Right ventricle myocardium inferior (tissue), 1 donor: ENCODE measurements around the gene OR6B2. TPM values are rescaled to one million over a fixed set of nuclear protein-coding genes. Genes with fewer than 3 reads are reported as not detected.
"Not testable (repeated sequence)": the region's sequence is repeated elsewhere in the genome, so short reads cannot be mapped to it uniquely, and the experiment has no call there.

Experiments
- ATAC-seq: fragments of 200-7000 bp; cut with Tn5 transposase; one replicate; pipeline ENCODE4 v1.9.1; 2020; ENCODE audit warnings: mild to moderate bottlenecking, moderate library complexity
- DNase-seq: peaks from one replicate; pipeline ENCODE4 v3.0.0; 2021; ENCODE audit errors: missing footprints
- intact Hi-C: fragments of 100-400 bp; cut with DNase I; formaldehyde crosslinking; loops from one replicate; pipeline ENCODE4 v1.11.0; 2022
- total RNA-seq: library from RNA; stranded (reverse); fragmentation: NEBNext Ultra II Directional; extraction: Animal tissue kit (Norgen Biotek cat#: 25700); gene quantifications from one replicate; pipeline ENCODE4 v1.2.1, GENCODE V29; 2021
- donor health status: DM: no; HTN: yes; CAD: no; lungs with severe emphysema.

Gene OR6B2
- total RNA-seq, 1 donor from 2014 or later = not detected

DNA sequence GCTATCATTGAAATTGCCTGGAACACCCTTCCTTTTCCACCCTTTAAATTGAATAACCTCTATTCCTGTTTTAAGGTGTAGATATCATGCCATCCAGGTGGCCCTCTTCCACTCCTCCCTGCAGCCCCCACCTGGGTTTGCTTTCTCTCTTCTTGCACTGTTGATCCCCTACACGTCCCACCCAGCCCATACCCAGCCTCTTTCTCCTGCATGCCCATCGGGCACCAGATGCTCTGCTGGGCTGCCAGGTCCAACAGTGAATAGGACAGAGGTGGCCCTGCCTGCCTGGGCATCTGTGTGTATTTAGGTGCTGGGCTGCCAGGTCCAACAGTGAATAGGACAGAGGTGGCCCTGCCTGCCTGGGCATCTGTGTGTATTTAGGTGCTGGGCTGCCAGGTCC, 13.9 kb upstream of the OR6B2 start:
- intact Hi-C loops, ATAC-seq, DNase-seq: not testable (repeated sequence)

DNA sequence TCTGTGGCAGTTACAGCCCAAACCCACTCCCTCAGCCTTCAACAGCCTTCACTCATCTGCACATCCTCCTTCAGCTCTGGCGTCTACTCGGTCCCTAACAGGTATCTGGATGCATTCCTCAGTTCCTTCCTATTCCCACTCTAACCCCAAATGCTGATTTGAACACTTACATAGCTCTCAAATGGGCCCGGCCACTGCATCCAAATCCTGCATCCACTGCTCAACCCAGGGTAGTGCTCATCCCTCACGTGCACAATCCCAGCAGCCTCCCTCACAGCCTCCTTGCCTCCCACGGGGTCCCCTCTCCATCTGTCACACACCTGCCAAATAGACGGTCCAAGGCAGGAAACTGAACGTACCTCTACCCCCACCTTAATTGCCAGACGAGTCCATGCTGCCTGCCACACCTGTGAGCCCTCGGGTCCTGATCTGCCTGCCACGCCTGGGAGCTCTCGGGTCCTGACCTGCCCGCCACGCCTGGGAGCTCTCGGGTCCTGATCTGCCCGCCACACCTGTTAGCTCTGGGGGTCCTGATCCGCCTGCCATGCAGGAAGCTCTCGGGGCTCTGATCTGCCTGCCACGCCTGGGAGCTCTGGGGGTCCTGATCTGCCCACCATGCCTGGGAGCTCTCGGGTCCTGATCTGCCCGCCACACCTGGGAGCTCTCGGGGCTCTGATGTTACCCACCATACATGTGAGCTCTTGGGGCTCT, 13.2 kb upstream of the OR6B2 start:
- no peak for ATAC-seq
- DNase-seq = no peak
- intact Hi-C loops = no loop called here

DNA sequence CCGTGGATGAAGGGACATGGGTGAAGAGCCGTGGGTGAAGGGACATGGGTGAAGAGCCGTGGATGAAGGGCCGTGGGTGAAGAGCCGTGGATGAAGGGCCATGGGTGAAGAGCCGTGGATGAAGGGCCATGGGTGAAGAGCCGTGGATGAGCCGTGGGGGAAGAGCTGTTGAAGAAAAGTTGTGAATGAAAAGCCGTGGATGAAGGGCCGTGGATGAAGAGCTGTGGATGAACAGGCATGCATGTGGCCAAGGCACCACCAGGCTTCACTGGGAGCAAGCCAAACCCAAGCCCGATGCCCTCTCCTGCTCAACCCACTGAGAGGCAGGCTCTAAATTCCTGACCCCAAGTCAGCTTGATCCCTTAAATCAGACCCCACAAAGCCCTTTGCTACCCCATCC, 12.5 kb upstream of the OR6B2 start:
- no peak for ATAC-seq
- no peak for DNase-seq
- intact Hi-C loops = no loop called here

DNA sequence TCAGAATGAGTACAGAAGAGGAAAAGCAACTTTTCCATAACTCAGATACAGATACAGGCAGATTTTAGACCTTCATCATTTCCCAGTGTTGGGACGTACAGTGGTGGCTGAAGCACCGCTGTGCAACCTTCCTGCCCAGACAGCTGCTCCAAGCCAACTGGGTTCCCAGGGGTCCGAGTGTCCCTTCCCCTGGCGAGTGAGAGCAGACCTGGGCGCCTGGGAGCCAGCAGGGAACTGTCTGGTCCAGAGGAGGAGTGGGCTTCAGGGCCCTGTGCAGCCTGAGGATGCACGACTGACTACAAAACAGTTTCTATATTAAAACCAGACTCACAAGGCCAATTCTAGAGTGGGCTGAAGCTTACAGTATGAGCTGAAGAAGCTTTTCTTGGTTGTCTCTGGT, 11.1 kb upstream of the OR6B2 start:
- intact Hi-C loops = no loop called here
- DNase-seq (no peak), ATAC-seq (no peak)

DNA sequence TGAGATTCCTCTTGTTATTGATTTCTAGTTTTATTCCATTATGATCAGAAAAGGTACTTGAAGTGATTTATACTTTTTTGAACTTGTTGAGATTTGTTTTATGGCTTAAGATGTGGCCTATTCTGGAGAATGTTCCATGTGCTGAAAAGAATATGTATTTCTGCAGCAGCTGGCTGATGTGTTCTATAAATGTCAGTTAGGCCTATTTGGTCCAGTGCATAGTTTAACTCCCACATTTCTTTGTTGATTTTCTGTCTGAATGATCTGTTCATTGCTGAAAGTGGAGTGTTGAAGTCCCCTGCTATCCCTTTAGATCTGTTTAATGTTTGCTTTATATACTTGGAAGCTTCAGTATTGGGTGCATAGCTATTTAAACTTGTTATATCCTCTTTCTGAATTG, 7.1 kb upstream of the OR6B2 start:
- ATAC-seq (no peak), DNase-seq (no peak)
- intact Hi-C loops = no loop called here

DNA sequence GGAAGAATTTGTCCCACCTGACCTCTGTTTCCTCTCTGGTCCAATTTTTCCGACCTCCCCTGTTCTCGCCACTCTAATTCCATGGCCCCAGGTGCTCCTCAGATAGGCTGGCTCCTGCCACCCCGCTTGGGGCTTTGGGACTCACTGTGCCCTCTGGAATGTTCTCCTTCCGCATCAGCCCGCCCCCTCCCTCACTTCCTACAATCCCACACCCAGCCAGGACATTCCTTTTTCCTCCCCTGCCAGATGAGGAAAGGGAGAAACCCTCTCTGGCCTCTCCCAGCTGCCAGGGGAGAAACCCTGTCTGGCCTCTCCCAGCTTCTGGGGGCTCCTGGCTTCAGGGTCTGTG, 3.1 kb upstream of the OR6B2 start:
- no peak for DNase-seq
- no peak for ATAC-seq
- intact Hi-C loops = no loop called here

DNA sequence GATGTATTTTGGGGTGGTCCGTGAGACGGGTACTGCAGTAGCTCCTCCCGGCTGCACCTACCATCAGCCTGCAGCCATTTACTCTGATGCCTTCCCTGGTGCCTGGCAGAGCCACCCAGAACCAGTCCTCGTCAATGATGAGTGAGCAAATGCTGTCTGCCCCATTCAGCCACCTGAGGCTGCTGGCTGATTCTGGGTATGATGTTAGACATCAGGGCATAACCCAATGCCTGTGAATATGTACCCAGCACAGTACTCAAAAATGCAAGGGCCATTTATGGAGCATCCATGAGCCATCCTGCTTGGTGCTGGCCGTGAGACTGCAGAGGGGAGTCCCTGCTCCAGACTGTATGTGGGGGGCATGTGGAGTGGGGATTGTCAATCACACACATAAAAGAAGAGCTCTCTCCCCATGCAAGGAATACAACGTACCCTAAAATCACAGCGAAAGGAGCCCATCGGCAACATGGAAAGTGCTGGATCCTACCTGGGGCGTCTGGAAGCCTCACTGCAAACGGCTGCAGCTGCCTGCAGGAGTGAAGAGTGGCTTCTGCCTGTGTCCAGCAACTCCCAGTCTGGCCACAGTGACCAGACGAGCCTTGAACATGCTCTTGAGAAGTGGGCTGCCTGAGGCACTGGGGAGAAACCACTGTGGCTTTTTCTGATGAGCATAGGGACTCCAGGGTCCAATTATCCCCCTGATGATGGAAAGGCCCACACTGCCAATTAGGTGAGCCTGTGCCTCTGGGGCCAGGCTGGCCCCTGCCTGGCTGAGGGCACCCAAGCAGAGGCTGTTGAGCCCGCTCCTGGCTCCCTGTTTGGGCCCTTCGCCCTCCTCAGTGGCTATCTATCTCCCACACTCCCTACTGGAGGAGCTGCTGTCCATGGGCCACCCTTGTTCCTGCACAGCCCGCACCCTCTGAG, 2.4 kb upstream of the OR6B2 start:
- intact Hi-C loops = no loop called here
- no peak for DNase-seq
- ATAC-seq = no peak

DNA sequence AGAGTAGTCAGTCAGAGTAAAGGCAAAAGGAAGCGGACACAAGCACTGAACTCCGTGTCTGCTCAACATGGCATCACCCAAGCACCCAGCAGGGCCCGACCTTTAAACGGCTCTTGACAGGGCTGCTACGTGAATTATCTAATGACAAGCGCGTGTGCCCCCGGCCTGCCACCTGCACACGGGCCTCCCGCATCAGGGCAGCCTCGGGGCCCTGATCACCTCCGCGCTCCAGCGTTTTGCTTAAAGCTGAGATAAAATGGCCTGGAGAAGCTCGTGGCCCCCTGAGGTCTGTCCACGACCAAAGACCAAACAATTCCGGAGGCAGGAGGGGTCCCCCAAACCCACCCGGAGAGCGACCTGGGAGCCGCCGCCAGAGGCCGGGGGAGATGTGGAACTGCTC, 5.5 kb downstream of the OR6B2 start:
- ATAC-seq = no peak

DNA sequence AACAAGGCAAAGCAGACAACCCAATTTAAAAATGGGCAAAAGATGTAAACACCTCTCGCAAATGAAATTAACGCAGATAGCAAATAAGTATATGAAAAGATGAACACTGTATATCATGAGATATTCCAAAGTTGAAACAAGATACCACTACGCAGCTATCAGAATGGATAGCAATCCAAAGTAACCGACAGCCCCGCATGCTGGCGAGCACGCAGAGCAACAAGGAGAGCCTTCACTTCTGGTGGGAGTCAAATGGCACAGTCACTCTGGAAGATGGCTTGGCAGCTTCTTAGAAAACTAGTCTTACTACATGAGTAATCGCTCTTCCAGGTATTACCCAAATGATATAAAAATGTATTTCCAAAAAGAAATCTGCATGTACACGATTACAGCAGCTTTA, 6.4 kb downstream of the OR6B2 start:
- intact Hi-C loops = no loop called here
- ATAC-seq (no peak), DNase-seq (no peak)

More for the DNA sequence above, 5.5 kb downstream of the OR6B2 start:
- no peak for DNase-seq
- intact Hi-C loops = no loop called here

DNA sequence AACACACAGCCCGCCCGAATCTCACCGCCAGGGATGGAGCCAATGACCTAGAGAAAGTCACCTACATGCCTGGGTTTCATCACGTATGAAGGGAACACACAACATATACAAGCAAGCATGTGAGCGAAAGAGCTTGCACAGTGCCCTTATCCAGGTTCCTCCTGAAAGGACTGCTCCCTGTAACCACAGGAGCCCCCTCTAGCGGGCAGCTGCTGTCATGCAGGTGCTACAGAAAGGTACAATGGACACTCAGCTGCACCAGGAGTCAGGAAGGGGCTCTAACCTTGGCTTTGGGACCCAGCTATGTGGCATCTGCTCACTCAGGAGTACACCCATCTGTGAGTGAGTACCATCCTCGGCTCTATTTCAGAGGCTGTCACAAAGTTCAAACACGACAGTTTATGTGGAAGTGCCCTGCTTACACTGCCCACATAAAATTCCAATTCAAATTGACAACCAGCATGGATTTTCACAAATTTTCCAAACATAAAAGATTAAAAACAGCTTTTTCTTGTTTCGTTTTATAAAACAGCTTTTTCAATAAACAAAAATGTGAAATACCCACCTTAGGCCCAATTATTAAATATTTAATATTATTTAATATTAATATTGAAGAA, 8.6 kb downstream of the OR6B2 start:
- DNase-seq (peak; percentile 77), ATAC-seq (no peak)
- intact Hi-C loops = no loop called here

DNA sequence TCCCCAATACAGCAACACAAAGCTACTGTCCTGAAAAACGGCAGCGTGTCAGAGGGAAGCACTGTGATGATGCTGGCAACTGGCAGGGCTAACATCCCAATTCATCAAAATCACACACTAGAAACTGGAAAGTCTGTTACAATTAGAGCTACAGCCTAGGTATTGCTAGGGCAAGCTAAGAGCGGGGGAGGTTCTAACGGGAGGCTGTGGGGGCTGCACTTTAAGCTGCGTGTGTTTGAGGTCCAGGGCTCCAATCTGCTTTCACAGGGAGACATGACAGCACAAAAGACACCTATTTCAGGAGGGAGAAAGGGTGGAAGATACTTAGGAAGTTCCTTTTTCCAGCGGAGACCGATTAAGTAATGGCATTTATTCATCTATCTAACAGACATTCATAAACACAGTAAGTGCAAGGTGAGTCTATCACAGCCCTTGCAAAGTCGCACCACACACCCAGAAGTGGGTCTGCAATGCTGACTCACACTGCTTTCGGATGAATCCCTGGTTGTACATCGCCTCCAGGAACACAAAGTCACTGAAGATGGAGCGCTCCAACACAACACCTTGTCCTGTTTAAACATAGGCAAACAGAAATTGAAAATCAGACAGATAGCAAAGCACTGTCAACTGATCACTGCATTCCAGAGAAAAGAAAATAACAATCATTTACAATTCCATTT, 12.0 kb downstream of the OR6B2 start:
- no peak for DNase-seq
- intact Hi-C loops = no loop called here
- ATAC-seq = no peak

DNA sequence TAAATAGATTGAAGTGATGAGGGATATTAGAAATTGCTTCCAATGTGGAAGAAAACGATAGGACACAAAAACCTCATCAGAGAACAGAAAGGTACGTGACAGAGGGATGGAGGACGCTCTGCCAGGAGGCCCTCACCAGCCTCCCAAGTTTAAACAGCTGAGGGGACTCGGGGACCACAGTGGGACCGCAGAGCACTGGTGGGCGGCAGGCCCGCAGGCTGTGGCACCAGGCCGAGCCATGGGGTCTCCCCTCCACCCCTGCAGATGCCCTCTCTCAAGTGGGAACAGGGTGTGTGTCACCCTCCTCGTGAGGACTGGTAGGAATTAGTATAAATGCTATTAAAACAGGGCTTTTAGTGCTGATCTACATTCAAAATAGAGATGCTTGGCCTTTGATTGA, 15.9 kb downstream of the OR6B2 start:
- ATAC-seq (no peak), DNase-seq (no peak)
- intact Hi-C loops = no loop called here

DNA sequence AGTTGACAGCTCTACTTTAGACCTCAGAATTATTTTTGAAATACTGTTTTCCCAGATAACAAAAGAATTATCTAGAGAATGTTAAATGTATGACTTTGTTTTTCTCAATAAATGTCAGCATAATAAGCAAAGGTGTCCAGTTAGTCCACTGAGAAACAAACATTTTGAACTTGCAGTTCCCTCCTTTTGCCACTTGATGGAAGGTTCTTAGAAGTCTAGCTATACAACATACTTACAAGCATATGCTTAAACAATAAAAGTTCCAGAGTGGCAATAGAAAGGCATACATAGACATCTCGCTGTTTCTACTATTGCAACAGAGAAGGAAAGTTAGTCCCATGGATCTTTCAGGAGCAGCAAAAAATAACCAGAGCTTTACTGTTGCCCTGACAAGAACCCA, 16.9 kb downstream of the OR6B2 start:
- intact Hi-C loops = no loop called here
- ATAC-seq (no peak), DNase-seq (no peak)

DNA sequence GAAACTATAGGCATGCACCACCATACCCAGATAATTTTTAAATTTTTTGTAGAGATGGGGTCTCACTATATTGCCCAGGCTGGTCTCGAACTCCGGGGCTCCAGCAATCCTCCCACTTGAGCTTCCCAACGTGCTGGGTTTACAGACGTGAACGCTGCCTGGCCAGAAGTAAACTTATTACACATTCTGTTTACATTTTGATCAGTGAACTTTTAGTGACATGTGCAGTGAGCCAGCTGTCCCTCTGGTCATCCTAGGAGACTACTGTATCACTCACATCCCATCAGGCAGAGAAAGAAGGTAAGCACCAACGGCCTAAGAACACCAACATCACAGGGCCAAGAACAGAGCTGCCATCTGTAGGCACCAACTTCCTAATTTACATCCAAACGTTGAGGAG, 27.2 kb downstream of the OR6B2 start:
- intact Hi-C loops = no loop called here
- ATAC-seq = no peak
- no peak for DNase-seq

DNA sequence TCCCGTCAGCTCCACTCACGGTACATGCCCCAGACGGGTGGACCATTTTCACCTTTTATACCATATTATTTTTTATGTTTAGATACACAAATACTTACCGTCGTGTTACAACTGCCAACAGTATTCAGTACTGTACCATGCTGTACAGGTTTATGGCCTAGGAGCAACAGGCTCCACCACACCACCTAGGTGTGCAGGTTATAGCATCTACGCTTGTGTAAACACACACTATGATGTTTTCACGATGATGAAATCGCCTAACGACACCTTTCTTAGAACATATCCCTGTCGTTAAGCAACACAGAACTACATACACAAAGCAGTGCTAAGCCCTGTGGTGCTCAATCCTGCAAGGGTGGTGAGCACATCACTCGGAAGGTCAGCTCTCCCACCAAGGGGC, 29.6 kb downstream of the OR6B2 start:
- intact Hi-C loops = no loop called here
- ATAC-seq (no peak), DNase-seq (no peak)

DNA sequence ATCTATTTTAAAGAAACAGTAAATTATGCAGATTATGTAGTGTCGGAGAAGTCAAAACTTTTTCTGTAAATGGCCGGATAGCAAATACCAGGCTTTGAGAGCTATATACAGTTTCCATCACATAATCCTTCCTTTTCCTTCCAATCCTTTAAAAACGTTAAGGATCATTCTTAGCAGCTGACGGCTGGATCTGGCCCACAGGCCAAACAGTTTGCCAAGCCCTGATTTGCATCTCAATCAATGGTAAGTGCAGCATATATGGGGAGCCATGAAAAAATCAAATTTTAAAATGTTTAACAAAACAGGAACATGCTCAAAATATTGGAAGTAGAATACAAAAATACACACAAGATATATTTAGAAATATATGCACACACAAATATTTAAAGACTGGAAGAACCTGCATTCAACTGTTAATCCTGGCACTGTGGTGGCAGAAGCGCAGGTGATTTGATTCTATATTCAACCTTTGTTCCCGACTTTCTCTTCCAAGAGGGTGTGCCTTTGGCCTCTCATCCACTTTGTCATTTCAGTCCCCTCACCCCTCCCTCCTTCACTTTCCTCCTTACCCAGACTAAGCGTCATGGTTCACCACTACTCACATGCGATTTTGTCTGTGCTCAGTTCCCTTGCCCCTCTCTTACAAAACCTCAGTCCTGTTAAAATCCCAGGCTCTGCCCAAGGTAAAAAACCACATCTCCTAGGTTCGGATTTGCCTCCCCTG, 32.4 kb downstream of the OR6B2 start:
- intact Hi-C loops = no loop called here
- DNase-seq (no peak), ATAC-seq (no peak)

DNA sequence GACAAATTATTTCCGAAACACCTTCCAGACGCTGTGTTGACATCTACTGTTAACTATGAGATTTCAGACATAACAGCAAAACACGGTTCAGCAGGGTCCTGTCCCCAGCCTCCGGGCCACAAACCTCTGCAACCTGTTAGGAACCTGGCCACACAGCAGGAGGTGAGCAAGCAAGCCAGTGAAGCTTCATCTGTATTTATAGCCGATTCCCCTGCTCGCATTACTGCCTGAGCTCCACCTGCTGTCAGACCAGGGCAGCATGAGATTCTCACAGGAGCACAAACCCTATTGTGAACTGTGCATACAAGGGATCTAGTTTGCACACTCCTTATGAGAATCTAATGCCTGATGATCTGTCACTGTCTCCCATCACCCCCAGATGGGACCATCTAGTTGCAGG, 36.1 kb downstream of the OR6B2 start:
- ATAC-seq = no peak
- DNase-seq = no peak
- intact Hi-C loops = loop anchor here (5.0 kb wide), 1 partner anchor 962 kb away; no protein-coding TSS in a partner anchor

DNA sequence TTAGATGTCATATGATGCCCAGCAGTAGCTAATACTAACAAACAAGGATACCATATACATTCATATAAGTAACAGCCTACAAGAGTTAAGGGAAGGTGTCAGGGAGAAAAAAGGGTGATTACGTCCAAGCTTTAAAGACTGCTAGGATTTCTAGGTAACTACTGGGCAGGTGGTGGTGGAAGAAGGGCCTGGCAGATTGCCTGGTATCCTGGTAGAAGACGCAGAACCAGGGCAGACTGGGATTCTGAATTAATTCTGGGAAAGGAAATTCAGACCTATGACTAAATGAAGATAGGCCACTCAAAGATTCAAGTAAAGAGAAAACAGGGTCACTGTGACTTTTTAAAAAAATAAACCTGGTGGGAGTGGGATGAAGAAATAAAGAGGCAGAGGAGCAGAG, 36.9 kb downstream of the OR6B2 start:
- ATAC-seq = no peak
- DNase-seq = no peak
- intact Hi-C loops = loop anchor here (2.0 to 5.0 kb wide), 2 partner anchors 58 to 961 kb away; no protein-coding TSS in a partner anchor
